ENCODE data around the gene GCH1. TPM values are rescaled to one million over a fixed set of nuclear protein-coding genes. Genes with fewer than 3 reads are reported as not detected.
A peak's percentile ranks its signal among the peaks of the same experiment; 100 is the strongest.

The GCH1 gene
- polyA plus RNA-seq, 2 of the 4 experiments (the other 2 are of a cell fraction): 2.9 to 5.0 TPM

- CTCF ChIA-PET: interaction anchor here (0.6 to 8.7 kb wide), 22 partner anchors 12 to 1749 kb away, joined by 3 to 159 read pairs (median 4); partner anchors contain the start of genes GCH1 and SAMD4A
- TF ChIP-seq BHLHE40 (IDR thresholded peaks at IDR 0.05; ENCODE audit: low read depth, low read length) (no peak), FOSL2 (IDR thresholded peaks at IDR 0.05) (no peak), FOSL2 (CRISPR knock-in tag; IDR thresholded peaks at IDR 0.05) (no peak), HES2 (IDR thresholded peaks at IDR 0.05) (no peak), PHF8 (IDR thresholded peaks at IDR 0.05; ENCODE audit: borderline replicate concordance, low read depth) (no peak), NFE2L2 (conservative IDR thresholded peaks at IDR 0.05; ENCODE audit: low read length) (no peak), FOXS1 (CRISPR knock-in tag; IDR thresholded peaks at IDR 0.05) (no peak)
- TF ChIP-seq, protein P1, sequence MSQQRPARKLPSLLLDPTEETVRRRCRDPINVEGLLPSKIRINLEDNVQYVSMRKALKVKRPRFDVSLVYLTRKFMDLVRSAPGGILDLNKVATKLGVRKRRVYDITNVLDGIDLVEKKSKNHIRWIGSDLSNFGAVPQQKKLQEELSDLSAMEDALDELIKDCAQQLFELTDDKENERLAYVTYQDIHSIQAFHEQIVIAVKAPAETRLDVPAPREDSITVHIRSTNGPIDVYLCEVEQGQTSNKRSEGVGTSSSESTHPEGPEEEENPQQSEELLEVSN (IDR thresholded peaks at IDR 0.05; ENCODE audit: borderline replicate concordance, low read depth): no peak
- 0 out of 3 replicates have a peak, but pooled peaks cover 3% of the 10 kb centered on the region for H3K4me1 ChIP-seq
- WGBS (ENCODE audit: missing lambda C conversion rate): 63% methylated on average over 6 of the region's 6 CpGs
- no peak overlapping the region for H3K4me3 ChIP-seq
- no peak for FAIRE-seq
- 0 out of 6 replicates have a peak, but pooled peaks of 1 of the 2 experiments have one; percentile 4 for ATAC-seq
- H3K27ac ChIP-seq: no peak overlapping the region
- POLR2A ChIA-PET: no interaction called here
- no peaks in the 10 kb centered on the region for H3K9me3 ChIP-seq
- H3K4me2 ChIP-seq: peak overlapping the region; percentile 73; the same call in 2 of the 3 replicates
- no peak for DNase-seq (ENCODE audit: low read depth in 1 of 2, low spot score in 1 of 2)
Observed at GRCh38 chr14:54805070-54805444, 97.6 kb downstream of the GCH1 start.

DNA sequence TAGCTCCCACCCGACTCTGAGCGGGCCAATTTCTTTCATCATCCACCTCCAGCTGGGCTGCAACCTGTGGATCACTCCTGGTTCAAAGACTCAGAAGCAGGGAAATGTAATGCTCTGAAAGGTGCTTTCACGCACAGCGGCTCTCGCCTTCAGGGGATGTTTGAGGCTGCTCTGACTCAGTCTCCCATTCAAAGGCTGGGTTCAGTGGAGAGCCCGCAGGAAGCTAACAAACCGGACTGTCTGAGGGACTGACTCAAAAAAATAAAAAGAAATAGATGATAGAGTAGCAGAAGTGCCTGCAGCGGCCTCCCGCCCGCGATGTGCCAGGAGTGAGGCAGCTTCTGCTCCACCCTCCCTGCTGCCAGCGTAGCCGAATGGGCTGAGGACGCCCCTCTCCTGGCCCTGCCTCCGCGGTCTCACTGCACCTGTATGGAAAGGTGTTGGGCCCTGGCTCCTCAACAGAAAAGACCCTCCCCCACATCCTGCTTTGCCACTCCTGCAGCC lies 98.0 kb downstream of the GCH1 start:
- 77% methylated on average over 16 of the region's 16 CpGs for WGBS (ENCODE audit: missing lambda C conversion rate)
- DNase-seq (ENCODE audit: low read depth in 1 of 2, low spot score in 1 of 2): no peak
- ATAC-seq: no peak
- ChIA-PET POLR2A (no interaction called here), CTCF (interaction anchor here (0.6 to 8.7 kb wide), 17 partner anchors 13 to 437 kb away, joined by 3 to 159 read pairs (median 5); partner anchors contain the start of gene SAMD4A)
- TF ChIP-seq EHF (CRISPR knock-in tag; IDR thresholded peaks at IDR 0.05): no peak
- TF ChIP-seq, protein P1 (IDR thresholded peaks at IDR 0.05; ENCODE audit: borderline replicate concordance, low read depth): no peak
- TF ChIP-seq JUN (IDR thresholded peaks at IDR 0.05): no peak
- TF ChIP-seq RARB (CRISPR knock-in tag; IDR thresholded peaks at IDR 0.05): no peak
- TF ChIP-seq HDAC2 (IDR thresholded peaks at IDR 0.05): no peak
- no peak for TF ChIP-seq CEBPB (IDR thresholded peaks at IDR 0.05)
- no peak for TF ChIP-seq BHLHE40 (IDR thresholded peaks at IDR 0.05; ENCODE audit: low read depth, low read length)
- no peak for FAIRE-seq
- H3K9me3 ChIP-seq: no peaks in the 10 kb centered on the region
- no peak overlapping the region for H3K4me2 ChIP-seq
- no peak overlapping the region for H3K4me3 ChIP-seq
- H3K27ac ChIP-seq: no peak overlapping the region
- H3K4me1 ChIP-seq: 0 out of 3 replicates have a peak, but pooled peaks cover 3% of the 10 kb centered on the region

DNA sequence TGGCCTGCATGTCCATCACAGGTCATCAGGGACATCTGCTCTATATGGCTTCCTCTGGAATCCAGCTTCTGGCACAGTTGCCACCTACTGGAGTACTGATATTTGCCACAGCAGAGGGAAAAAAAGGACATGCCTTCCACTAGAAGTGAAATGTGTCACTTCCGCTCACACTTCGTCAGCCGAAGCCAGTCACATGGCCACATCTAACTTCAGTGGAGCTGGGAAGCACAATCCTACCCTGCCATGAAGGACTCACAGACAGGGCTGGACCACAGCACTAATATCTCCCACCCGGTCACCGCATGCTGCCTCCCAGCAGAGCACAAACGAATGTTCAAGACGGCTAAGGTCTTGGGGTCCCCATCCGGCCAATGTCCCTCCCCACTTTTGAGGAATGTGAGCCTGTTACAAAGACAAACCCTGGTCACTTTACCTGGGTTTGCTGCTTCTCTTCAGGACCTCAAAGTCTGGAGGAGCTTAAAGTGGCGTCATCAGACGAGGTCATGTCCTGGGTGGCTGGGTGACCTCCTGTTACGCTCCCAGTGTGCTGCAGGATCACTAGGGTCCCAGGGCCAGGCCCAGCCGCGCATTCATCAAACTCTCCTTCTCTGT lies 98.6 kb downstream of the GCH1 start:
- ATAC-seq (no peak), DNase-seq (ENCODE audit: low read depth in 1 of 2, low spot score in 1 of 2) (no peak), FAIRE-seq (no peak)
- Histone ChIP-seq H3K4me1 (0 out of 3 replicates have a peak, but pooled peaks cover 3% of the 10 kb centered on the region), H3K27ac (no peak overlapping the region), H3K9me3 (no peaks in the 10 kb centered on the region), H3K4me2 (no peak overlapping the region), H3K4me3 (no peak overlapping the region)
- ChIA-PET CTCF (interaction anchor here (0.7 to 8.7 kb wide), 8 partner anchors 13 to 437 kb away, joined by 4 to 159 read pairs (median 29); partner anchors contain the start of gene SAMD4A), POLR2A (no interaction called here)
- WGBS (ENCODE audit: missing lambda C conversion rate): 81% methylated on average over 13 of the region's 13 CpGs
- TF ChIP-seq HOXB13 (CRISPR knock-in tag; IDR thresholded peaks at IDR 0.05; ENCODE audit: low read depth) (no peak), ZFP36 (IDR thresholded peaks at IDR 0.05; ENCODE audit: borderline replicate concordance, partially characterized antibody) (no peak), NR3C1 (IDR thresholded peaks at IDR 0.05) (no peak), PHF8 (IDR thresholded peaks at IDR 0.05; ENCODE audit: borderline replicate concordance, low read depth) (no peak), ZSCAN20 (CRISPR knock-in tag; IDR thresholded peaks at IDR 0.05) (no peak), TP53 (CRISPR knock-in tag; IDR thresholded peaks at IDR 0.05) (no peak), SMC3 (IDR thresholded peaks at IDR 0.05) (no peak), KDM5A (IDR thresholded peaks at IDR 0.05) (no peak), JUNB (IDR thresholded peaks at IDR 0.05) (no peak), RCOR1 (IDR thresholded peaks at IDR 0.05; ENCODE audit: low read depth, low read length) (no peak), POLR2AphosphoS2 (conservative IDR thresholded peaks at IDR 0.05; ENCODE audit: low read length) (no peak)
- TF ChIP-seq, protein P1 (IDR thresholded peaks at IDR 0.05; ENCODE audit: borderline replicate concordance, low read depth): no peak
- TF ChIP-seq, protein P2, sequence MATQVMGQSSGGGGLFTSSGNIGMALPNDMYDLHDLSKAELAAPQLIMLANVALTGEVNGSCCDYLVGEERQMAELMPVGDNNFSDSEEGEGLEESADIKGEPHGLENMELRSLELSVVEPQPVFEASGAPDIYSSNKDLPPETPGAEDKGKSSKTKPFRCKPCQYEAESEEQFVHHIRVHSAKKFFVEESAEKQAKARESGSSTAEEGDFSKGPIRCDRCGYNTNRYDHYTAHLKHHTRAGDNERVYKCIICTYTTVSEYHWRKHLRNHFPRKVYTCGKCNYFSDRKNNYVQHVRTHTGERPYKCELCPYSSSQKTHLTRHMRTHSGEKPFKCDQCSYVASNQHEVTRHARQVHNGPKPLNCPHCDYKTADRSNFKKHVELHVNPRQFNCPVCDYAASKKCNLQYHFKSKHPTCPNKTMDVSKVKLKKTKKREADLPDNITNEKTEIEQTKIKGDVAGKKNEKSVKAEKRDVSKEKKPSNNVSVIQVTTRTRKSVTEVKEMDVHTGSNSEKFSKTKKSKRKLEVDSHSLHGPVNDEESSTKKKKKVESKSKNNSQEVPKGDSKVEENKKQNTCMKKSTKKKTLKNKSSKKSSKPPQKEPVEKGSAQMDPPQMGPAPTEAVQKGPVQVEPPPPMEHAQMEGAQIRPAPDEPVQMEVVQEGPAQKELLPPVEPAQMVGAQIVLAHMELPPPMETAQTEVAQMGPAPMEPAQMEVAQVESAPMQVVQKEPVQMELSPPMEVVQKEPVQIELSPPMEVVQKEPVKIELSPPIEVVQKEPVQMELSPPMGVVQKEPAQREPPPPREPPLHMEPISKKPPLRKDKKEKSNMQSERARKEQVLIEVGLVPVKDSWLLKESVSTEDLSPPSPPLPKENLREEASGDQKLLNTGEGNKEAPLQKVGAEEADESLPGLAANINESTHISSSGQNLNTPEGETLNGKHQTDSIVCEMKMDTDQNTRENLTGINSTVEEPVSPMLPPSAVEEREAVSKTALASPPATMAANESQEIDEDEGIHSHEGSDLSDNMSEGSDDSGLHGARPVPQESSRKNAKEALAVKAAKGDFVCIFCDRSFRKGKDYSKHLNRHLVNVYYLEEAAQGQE (IDR thresholded peaks at IDR 0.05): no peak
- TF ChIP-seq, protein P3, sequence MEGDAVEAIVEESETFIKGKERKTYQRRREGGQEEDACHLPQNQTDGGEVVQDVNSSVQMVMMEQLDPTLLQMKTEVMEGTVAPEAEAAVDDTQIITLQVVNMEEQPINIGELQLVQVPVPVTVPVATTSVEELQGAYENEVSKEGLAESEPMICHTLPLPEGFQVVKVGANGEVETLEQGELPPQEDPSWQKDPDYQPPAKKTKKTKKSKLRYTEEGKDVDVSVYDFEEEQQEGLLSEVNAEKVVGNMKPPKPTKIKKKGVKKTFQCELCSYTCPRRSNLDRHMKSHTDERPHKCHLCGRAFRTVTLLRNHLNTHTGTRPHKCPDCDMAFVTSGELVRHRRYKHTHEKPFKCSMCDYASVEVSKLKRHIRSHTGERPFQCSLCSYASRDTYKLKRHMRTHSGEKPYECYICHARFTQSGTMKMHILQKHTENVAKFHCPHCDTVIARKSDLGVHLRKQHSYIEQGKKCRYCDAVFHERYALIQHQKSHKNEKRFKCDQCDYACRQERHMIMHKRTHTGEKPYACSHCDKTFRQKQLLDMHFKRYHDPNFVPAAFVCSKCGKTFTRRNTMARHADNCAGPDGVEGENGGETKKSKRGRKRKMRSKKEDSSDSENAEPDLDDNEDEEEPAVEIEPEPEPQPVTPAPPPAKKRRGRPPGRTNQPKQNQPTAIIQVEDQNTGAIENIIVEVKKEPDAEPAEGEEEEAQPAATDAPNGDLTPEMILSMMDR (IDR thresholded peaks at IDR 0.05): no peak
- TF ChIP-seq, protein P4, sequence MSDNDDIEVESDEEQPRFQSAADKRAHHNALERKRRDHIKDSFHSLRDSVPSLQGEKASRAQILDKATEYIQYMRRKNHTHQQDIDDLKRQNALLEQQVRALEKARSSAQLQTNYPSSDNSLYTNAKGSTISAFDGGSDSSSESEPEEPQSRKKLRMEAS (IDR thresholded peaks at IDR 0.05): no peak

Data from A549 (cell line).